ENCODE measurements around the gene ADORA1. TPM values are rescaled to one million over a fixed set of nuclear protein-coding genes. Genes with fewer than 3 reads are reported as not detected.

The ADORA1 gene
- total RNA-seq (2016; rRNA removed; fragmentation: Illumina TruSeq; extraction: Trizol) (0.08 and 0.11 TPM in 2 replicates), polyA plus RNA-seq (2011; rRNA removed) (not detected in 2 replicates), polyA minus RNA-seq (2011; rRNA and poly(A)+ RNA removed; ENCODE audit: low replicate concordance) (0.72 TPM in 1 of 2 replicates, not detected in the other), Bru-seq, nascent RNA (percentile 1 among the genes with signal in this experiment), BruChase-seq, experiment 1, labeled RNA remaining after a 6-hour chase (percentile 2 among the genes with signal in this experiment), BruChase-seq, experiment 2, labeled RNA remaining after a 2-hour chase (not detected)
- not detected in 2 replicates for total RNA-seq (2016; cell fraction: cytosol; rRNA removed; fragmentation: Illumina TruSeq; extraction: Trizol; ENCODE audit: low read depth)
- 0.15 TPM in 1 of 2 replicates, not detected in the other for total RNA-seq (2016; cell fraction: insoluble cytoplasmic fraction; rRNA removed; fragmentation: Illumina TruSeq; extraction: Trizol)
- total RNA-seq (2016; cell fraction: membrane; rRNA removed; fragmentation: Illumina TruSeq; extraction: Trizol) = 0.10 TPM in 1 of 2 replicates, not detected in the other
- total RNA-seq (2016; cell fraction: nucleus; rRNA removed; fragmentation: Illumina TruSeq; extraction: Trizol) = 0.22 TPM in 1 of 2 replicates, not detected in the other
- not detected in 2 replicates for polyA plus RNA-seq (2011; cell fraction: cytosol; rRNA removed)
- not detected in 2 replicates for polyA plus RNA-seq (2011; cell fraction: nucleus; rRNA removed)
- polyA plus RNA-seq (2012) = not detected in 2 replicates
- polyA plus RNA-seq (2016; cell fraction: cytosol; fragmentation: Illumina TruSeq; extraction: Trizol; ENCODE audit: low read depth) = not detected in 2 replicates
- 0.11 TPM in 1 of 2 replicates, not detected in the other for polyA plus RNA-seq (2016; cell fraction: insoluble cytoplasmic fraction; fragmentation: Illumina TruSeq; extraction: Trizol; ENCODE audit: low read depth)
- polyA plus RNA-seq (2016; cell fraction: membrane; fragmentation: Illumina TruSeq; extraction: Trizol; ENCODE audit: low read depth) = not detected in 2 replicates
- polyA plus RNA-seq (2016; cell fraction: nucleus; fragmentation: Illumina TruSeq; extraction: Trizol; ENCODE audit: insufficient read depth, low read depth) = 0.17 TPM in 1 of 2 replicates, not detected in the other
- polyA minus RNA-seq (2011; cell fraction: cytosol; rRNA and poly(A)+ RNA removed) = not detected in 2 replicates
- not detected in 2 replicates for polyA minus RNA-seq (2011; cell fraction: nucleus; rRNA and poly(A)+ RNA removed)
- long read RNA-seq, experiment 1 = 0 reads
- long read RNA-seq, experiment 2 = 0 reads

DNA sequence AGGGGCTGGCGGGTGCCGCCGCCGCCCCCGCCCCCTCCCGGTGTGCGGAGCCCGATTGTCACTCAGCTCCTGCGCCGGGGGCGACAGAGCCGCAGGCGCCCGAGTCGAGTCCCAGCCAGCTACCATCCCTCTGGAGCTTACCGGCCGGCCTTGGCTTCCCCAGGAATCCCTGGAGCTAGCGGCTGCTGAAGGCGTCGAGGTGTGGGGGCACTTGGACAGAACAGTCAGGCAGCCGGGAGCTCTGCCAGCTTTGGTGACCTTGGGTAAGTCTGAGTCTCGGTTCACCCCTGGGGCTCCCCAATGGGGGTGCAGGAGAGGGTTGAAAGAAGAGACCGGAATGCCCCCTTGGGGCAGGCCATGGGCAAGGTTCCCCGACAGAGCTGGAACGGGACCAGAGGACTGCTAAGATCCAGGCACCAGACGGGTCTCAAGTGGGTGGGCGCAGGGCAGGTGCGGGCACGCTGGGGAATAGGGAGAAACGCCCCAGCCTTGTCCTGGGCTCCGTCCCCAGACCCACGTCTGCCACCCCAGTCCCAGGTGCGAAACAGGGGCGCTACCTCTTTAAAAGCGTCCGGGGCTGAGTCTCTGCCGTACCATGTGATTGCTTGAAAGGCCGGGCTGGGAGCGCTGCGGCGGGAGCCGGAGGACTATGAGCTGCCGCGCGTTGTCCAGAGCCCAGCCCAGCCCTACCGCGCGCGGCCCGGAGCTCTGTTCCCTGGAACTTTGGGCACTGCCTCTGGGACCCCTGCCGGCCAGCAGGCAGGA, at the start of gene ADORA1:
Gene ADORA1, plus strand, starts transcription at position 61 of the 765 bp plus-strand sequence. CDS start 1,116 bp downstream, outside the sequence.
- H4K20me1 ChIP-seq (ENCODE audit: insufficient read depth, low read length) = no peaks in the 10 kb centered on the region
- no peak within 1 kb of the TSS for H3K27ac ChIP-seq (ENCODE audit: extremely low read length, insufficient read depth, low read length)
- 0% methylated on average over 8 of the region's 51 CpGs for WGBS (ENCODE audit: low lambda C conversion rate)
- CTCF ChIA-PET (ENCODE audit: low intra/inter-chr PET ratio, low total read pairs) = no interaction called here
- POLR2A ChIA-PET = no interaction called here
- no peaks in the 10 kb centered on the region for H3K9me3 ChIP-seq (ENCODE audit: low read length)
- in situ Hi-C loops (cut with HindIII; ENCODE audit: extremely low pct_ligation_motif_present, low pct_unique_long_range_greater_than_20kb) = no loop called here
- no TSS peak for BruUV-seq (replicated peaks)
- H3K9ac ChIP-seq (ENCODE audit: insufficient read depth, low read depth, low read length) = no peak within 1 kb of the TSS
- H2AFZ ChIP-seq (ENCODE audit: low read length) = no peak within 1 kb of the TSS
- H3K4me3 ChIP-seq (replicated peaks in 1 of 3; ENCODE audit: insufficient read depth in 1 of 3, low read depth in 2 of 3, low read length in 3 of 3) = peak within 1 kb of the TSS in 1 of 3 experiments; percentile 45; a peak in 2 of 6 replicates
- H3K4me2 ChIP-seq (ENCODE audit: low read depth, low read length) = peak within 1 kb of the TSS; percentile 54
- peaks cover 7 to 30% of the 10 kb centered on the region in 2 experiments; a peak in 4 of 5 replicates for H3K27me3 ChIP-seq (ENCODE audit: control insufficient read depth in 1 of 2, insufficient read depth in 2 of 2, low read length in 2 of 2)
- H3K79me2 ChIP-seq (ENCODE audit: insufficient read depth, low read length) = no peaks in the 10 kb centered on the region
- ATAC-seq (peak; percentile 96), DNase-seq (ENCODE audit: low spot score) (peak; percentile 35), FAIRE-seq (no peak)
- peaks cover 23% of the 10 kb centered on the region; the same call in 1 of the 2 replicates for H3K4me1 ChIP-seq (ENCODE audit: insufficient read depth, low read length)
- no peaks in the 10 kb centered on the region for H3K36me3 ChIP-seq (replicated peaks in 1 of 2; ENCODE audit: control insufficient read depth in 1 of 2, insufficient read depth in 2 of 2, low read length in 2 of 2)
- intact Hi-C loops (cut with micrococcal nuclease; ENCODE audit: unreplicated experiment) = no loop called here
- TF ChIP-seq, protein P1, sequence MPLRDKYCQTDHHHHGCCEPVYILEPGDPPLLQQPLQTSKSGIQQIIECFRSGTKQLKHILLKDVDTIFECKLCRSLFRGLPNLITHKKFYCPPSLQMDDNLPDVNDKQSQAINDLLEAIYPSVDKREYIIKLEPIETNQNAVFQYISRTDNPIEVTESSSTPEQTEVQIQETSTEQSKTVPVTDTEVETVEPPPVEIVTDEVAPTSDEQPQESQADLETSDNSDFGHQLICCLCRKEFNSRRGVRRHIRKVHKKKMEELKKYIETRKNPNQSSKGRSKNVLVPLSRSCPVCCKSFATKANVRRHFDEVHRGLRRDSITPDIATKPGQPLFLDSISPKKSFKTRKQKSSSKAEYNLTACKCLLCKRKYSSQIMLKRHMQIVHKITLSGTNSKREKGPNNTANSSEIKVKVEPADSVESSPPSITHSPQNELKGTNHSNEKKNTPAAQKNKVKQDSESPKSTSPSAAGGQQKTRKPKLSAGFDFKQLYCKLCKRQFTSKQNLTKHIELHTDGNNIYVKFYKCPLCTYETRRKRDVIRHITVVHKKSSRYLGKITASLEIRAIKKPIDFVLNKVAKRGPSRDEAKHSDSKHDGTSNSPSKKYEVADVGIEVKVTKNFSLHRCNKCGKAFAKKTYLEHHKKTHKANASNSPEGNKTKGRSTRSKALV (CRISPR knock-in tag; IDR thresholded peaks at IDR 0.05) = peak; percentile 93
- TF ChIP-seq HNRNPLL (IDR thresholded peaks at IDR 0.05; ENCODE audit: low read depth, low read length, poor library complexity, severe bottlenecking) = peak; percentile 23
- TF ChIP-seq, protein P2, sequence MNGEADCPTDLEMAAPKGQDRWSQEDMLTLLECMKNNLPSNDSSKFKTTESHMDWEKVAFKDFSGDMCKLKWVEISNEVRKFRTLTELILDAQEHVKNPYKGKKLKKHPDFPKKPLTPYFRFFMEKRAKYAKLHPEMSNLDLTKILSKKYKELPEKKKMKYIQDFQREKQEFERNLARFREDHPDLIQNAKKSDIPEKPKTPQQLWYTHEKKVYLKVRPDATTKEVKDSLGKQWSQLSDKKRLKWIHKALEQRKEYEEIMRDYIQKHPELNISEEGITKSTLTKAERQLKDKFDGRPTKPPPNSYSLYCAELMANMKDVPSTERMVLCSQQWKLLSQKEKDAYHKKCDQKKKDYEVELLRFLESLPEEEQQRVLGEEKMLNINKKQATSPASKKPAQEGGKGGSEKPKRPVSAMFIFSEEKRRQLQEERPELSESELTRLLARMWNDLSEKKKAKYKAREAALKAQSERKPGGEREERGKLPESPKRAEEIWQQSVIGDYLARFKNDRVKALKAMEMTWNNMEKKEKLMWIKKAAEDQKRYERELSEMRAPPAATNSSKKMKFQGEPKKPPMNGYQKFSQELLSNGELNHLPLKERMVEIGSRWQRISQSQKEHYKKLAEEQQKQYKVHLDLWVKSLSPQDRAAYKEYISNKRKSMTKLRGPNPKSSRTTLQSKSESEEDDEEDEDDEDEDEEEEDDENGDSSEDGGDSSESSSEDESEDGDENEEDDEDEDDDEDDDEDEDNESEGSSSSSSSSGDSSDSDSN (CRISPR knock-in tag; IDR thresholded peaks at IDR 0.05) = peak; percentile 38; the same call in 1 of the 2 replicates
- no peak for TF ChIP-seq ZNF891 (CRISPR knock-in tag; IDR thresholded peaks at IDR 0.05)
- TF ChIP-seq, protein P3, sequence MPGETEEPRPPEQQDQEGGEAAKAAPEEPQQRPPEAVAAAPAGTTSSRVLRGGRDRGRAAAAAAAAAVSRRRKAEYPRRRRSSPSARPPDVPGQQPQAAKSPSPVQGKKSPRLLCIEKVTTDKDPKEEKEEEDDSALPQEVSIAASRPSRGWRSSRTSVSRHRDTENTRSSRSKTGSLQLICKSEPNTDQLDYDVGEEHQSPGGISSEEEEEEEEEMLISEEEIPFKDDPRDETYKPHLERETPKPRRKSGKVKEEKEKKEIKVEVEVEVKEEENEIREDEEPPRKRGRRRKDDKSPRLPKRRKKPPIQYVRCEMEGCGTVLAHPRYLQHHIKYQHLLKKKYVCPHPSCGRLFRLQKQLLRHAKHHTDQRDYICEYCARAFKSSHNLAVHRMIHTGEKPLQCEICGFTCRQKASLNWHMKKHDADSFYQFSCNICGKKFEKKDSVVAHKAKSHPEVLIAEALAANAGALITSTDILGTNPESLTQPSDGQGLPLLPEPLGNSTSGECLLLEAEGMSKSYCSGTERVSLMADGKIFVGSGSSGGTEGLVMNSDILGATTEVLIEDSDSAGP (CRISPR knock-in tag; IDR thresholded peaks at IDR 0.05; ENCODE audit: borderline replicate concordance) = peak; percentile 99
- peak; percentile 33; the same call in 1 of the 2 replicates for TF ChIP-seq NRL (CRISPR knock-in tag; IDR thresholded peaks at IDR 0.05; ENCODE audit: borderline replicate concordance)
- TF ChIP-seq HNF4A (CRISPR knock-in tag; IDR thresholded peaks at IDR 0.05) = peak; percentile 29
- no peak for TF ChIP-seq ARNTL (CRISPR knock-in tag; IDR thresholded peaks at IDR 0.05)
- TF ChIP-seq ZNF263 (CRISPR knock-in tag; IDR thresholded peaks at IDR 0.05) = peak; percentile 19; the same call in 1 of the 2 replicates
- no peak for TF ChIP-seq MYC (CRISPR knock-in tag; IDR thresholded peaks at IDR 0.05; ENCODE audit: borderline replicate concordance)

All from HepG2 (cell line).